ENCODE measurements around the gene MAST4.

GRCh38 chr5:67193439-67193807 lies 597.2 kb downstream of the MAST4 start:
- TF ChIP-seq POLR2A (IDR thresholded peaks at IDR 0.05), result no peak
- TF ChIP-seq, protein P1, sequence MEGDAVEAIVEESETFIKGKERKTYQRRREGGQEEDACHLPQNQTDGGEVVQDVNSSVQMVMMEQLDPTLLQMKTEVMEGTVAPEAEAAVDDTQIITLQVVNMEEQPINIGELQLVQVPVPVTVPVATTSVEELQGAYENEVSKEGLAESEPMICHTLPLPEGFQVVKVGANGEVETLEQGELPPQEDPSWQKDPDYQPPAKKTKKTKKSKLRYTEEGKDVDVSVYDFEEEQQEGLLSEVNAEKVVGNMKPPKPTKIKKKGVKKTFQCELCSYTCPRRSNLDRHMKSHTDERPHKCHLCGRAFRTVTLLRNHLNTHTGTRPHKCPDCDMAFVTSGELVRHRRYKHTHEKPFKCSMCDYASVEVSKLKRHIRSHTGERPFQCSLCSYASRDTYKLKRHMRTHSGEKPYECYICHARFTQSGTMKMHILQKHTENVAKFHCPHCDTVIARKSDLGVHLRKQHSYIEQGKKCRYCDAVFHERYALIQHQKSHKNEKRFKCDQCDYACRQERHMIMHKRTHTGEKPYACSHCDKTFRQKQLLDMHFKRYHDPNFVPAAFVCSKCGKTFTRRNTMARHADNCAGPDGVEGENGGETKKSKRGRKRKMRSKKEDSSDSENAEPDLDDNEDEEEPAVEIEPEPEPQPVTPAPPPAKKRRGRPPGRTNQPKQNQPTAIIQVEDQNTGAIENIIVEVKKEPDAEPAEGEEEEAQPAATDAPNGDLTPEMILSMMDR (IDR thresholded peaks at IDR 0.05), result no peak
